ENCODE data around the gene AP2M1. TPM values are rescaled to one million over a fixed set of nuclear protein-coding genes. Genes with fewer than 3 reads are reported as not detected.

AP2M1 gene
- total RNA-seq, 4 donors from 2014 or later, result 153 to 318 (median 182) TPM

GRCh38 chr3:184222521-184222920 is 47.9 kb downstream of the AP2M1 start:
- in situ Hi-C loops (cut with MboI; ENCODE audit: low pct_ligation_motif_present in 1 of 4, low pct_unique_long_range_greater_than_20kb in 1 of 4, low sequenced_read_pairs in 3 of 4), result no loop called here
- no peak overlapping the region for H3K4me3 ChIP-seq
- DNase-seq, result no peak
- no peak overlapping the region for H3K27ac ChIP-seq
- H3K4me1 ChIP-seq, result no peaks in the 10 kb centered on the region
- H3K9me3 ChIP-seq, result no peaks in the 10 kb centered on the region
- 56 to 57% methylated on average over 3 of the region's 3 CpGs for WGBS, 2 donors (ENCODE audit: low coverage in 1 of 2)
- intact Hi-C loops (cut with DNase I; ENCODE audit: low total_unique reads), result no loop called here
- TF ChIP-seq POLR2A (IDR thresholded peaks at IDR 0.05) (no peak), EP300 (IDR thresholded peaks at IDR 0.05; ENCODE audit: low read depth) (no peak), POLR2AphosphoS5 (IDR thresholded peaks at IDR 0.05) (no peak)
- TF ChIP-seq, protein P1, sequence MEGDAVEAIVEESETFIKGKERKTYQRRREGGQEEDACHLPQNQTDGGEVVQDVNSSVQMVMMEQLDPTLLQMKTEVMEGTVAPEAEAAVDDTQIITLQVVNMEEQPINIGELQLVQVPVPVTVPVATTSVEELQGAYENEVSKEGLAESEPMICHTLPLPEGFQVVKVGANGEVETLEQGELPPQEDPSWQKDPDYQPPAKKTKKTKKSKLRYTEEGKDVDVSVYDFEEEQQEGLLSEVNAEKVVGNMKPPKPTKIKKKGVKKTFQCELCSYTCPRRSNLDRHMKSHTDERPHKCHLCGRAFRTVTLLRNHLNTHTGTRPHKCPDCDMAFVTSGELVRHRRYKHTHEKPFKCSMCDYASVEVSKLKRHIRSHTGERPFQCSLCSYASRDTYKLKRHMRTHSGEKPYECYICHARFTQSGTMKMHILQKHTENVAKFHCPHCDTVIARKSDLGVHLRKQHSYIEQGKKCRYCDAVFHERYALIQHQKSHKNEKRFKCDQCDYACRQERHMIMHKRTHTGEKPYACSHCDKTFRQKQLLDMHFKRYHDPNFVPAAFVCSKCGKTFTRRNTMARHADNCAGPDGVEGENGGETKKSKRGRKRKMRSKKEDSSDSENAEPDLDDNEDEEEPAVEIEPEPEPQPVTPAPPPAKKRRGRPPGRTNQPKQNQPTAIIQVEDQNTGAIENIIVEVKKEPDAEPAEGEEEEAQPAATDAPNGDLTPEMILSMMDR (IDR thresholded peaks at IDR 0.05), result no peak
- H3K36me3 ChIP-seq, result no peaks in the 10 kb centered on the region
- H3K27me3 ChIP-seq, result peaks cover 46% of the 10 kb centered on the region

- intact Hi-C loops (cut with DNase I; ENCODE audit: low total_unique reads) (no loop called here), in situ Hi-C loops (cut with MboI; ENCODE audit: low pct_ligation_motif_present in 1 of 4, low pct_unique_long_range_greater_than_20kb in 1 of 4, low sequenced_read_pairs in 3 of 4) (no loop called here)
- Histone ChIP-seq H3K4me3 (no peak overlapping the region), H3K4me1 (peaks cover 0 to 2% (median under 1%) of the 10 kb centered on the region in 4 donors), H3K27me3 (peaks cover 61% of the 10 kb centered on the region), H3K27ac (no peak overlapping the region), H3K36me3 (no peaks in the 10 kb centered on the region), H3K9me3 (no peaks in the 10 kb centered on the region)
- DNase-seq, result no peak
- WGBS, 2 donors (ENCODE audit: low coverage in 1 of 2), result 67 to 74% methylated on average over 2 to 3 of the region's 3 CpGs
- TF ChIP-seq POLR2A (IDR thresholded peaks at IDR 0.05) (no peak), POLR2AphosphoS5 (IDR thresholded peaks at IDR 0.05) (no peak), EP300 (IDR thresholded peaks at IDR 0.05; ENCODE audit: low read depth) (no peak)
- TF ChIP-seq, protein P1 (IDR thresholded peaks at IDR 0.05), result no peak
Observed at GRCh38 chr3:184223946-184224345, 49.3 kb downstream of the AP2M1 start.

DNA sequence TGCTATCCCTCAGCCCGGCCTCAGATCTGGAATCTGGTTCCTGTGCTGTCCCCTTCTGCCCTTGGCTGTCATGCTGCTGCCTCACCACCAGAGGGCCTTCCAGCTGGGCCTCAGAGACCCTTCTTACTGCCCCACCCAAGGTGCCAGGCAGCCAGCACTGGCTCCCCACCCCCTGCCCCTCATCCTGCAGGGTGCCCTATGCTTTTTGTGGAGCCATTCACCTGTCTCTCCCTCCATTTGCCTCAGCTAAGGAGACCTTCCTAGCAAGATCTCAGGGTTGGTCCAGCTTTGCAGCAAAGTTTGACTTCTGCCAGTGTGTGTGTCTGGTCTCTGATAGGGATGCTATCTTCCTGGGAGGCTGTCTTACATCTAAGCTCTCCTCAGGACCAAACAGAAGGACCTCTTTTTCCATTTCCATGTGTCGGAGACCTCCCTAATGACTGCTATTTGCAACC is 52.9 kb downstream of the AP2M1 start:
- H3K36me3 ChIP-seq, result no peaks in the 10 kb centered on the region
- TF ChIP-seq, protein P1 (IDR thresholded peaks at IDR 0.05), result peak; percentile 72 to 85 (median 76)
- TF ChIP-seq POLR2AphosphoS5 (IDR thresholded peaks at IDR 0.05), result no peak
- intact Hi-C loops (cut with DNase I; ENCODE audit: low total_unique reads) (no loop called here), in situ Hi-C loops (cut with MboI; ENCODE audit: low pct_ligation_motif_present in 1 of 4, low pct_unique_long_range_greater_than_20kb in 1 of 4, low sequenced_read_pairs in 3 of 4) (loop anchor here in 3 of 4 donors (25.0 kb wide), 2 partner anchors 90 to 340 kb away; partner anchors contain the start of genes PARL (in 3 of the 3) and EIF2B5 (in 1 of the 3))
- H3K27ac ChIP-seq, result no peak overlapping the region
- no peak overlapping the region for H3K4me3 ChIP-seq
- peaks cover 9 to 23% (median 17%) of the 10 kb centered on the region in 4 donors for H3K4me1 ChIP-seq
- peak; percentile 28 for DNase-seq
- H3K9me3 ChIP-seq, result no peaks in the 10 kb centered on the region
- peaks cover 76% of the 10 kb centered on the region for H3K27me3 ChIP-seq
- 17 to 47% methylated on average over 1 to 2 of the region's 2 CpGs for WGBS, 2 donors (ENCODE audit: low coverage in 1 of 2)

DNA sequence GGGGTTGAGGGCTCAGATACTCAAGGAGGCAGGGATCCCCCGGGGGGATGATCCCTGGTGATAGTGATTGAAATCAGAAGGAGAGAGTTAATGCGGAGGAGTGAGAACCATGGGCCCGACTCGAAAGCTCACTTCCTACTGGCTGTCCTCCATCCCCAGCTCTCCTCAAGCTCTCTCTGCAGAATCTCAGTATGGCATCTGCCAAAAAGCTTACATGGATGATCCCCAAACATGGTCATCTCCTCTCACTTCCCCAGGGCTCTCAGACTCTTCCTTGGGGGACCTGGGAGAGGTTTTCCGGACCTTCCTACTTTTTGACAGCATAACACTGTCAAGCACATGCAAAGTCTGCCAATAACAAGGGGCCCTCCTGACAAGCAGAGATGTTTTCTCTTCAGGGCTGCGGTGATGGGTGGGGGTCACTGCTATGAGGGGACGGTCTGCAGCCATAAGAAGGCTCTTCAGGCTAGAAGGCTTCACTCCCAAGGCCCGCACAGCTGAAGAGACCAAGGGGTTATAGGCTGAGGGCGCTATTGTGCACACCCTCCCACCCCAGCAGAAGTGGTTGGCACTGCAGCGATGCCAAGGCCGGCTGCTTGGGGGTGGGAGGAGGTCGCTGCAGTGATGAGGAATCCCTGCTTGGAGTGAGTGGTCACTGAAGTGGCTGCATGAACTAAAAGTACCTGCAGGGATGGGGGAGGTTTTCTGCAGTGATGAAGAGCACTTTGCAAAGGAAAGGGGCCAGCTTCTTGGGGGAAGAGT is 53.9 kb downstream of the AP2M1 start:
- in situ Hi-C loops (cut with MboI; ENCODE audit: low pct_ligation_motif_present in 1 of 4, low pct_unique_long_range_greater_than_20kb in 1 of 4, low sequenced_read_pairs in 3 of 4) (loop anchor here in 3 of 4 donors (25.0 kb wide), 2 partner anchors 91 to 341 kb away; partner anchors contain the start of genes PARL (in 3 of the 3) and EIF2B5 (in 1 of the 3)), intact Hi-C loops (cut with DNase I; ENCODE audit: low total_unique reads) (no loop called here)
- Histone ChIP-seq H3K27me3 (peaks cover 86% of the 10 kb centered on the region), H3K36me3 (no peaks in the 10 kb centered on the region), H3K27ac (no peak overlapping the region), H3K9me3 (no peaks in the 10 kb centered on the region), H3K4me1 (peaks cover 9 to 23% (median 17%) of the 10 kb centered on the region in 4 donors), H3K4me3 (peak overlapping the region in 1 of 4 donors; percentile 54)
- DNase-seq, result no peak
- 44 to 80% methylated on average over 3 to 12 of the region's 12 CpGs for WGBS, 2 donors (ENCODE audit: low coverage in 1 of 2)
- TF ChIP-seq, protein P1 (IDR thresholded peaks at IDR 0.05), result no peak
- TF ChIP-seq EP300 (IDR thresholded peaks at IDR 0.05; ENCODE audit: low read depth), result no peak
- no peak for TF ChIP-seq POLR2AphosphoS5 (IDR thresholded peaks at IDR 0.05)
- no peak for TF ChIP-seq POLR2A (IDR thresholded peaks at IDR 0.05)
